22Rv1 (cell line): ENCODE measurements around the gene KRT84.

ENCODE experiments used
- H3K27ac ChIP-seq: fragments of 450-650 bp; 2 replicates; pipeline ENCODE4 v1.5.1; 2017
- CTCF ChIP-seq: fragments of 450-650 bp; IDR thresholded peaks from 2 replicates; pipeline ENCODE4 v1.5.1; 2017; ENCODE audit warnings: mild to moderate bottlenecking
- ZFX ChIP-seq: fragments of 450-650 bp; IDR thresholded peaks from 2 replicates; pipeline ENCODE4 v1.6.1; 2017; ENCODE audit warnings: antibody characterized with exemption, borderline replicate concordance

The KRT84 gene

DNA sequence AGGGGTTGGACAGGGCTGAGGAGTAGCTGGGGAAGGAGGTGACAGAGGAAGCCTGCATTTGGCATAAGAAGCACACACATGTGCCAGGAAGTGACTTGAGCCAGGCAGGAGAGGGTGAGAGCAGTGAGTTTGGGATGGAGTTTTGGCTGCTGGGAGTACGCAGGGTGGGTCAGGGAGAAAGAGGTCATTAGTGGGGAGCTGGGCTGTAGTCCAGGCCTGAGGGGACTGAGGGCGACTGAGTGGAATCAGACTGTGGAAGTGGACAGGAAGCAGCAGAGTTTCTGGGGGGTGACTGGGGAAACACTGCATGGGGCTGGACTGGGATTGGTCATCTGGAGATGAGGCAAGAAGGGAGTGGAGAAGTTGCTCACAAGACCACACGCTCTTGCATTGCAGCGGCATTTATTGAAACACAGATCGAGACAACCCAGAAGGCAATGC is 25.8 kb downstream of the KRT84 start:
- TF ChIP-seq ZFX (no peak), CTCF (no peak)
- no peak overlapping the region for H3K27ac ChIP-seq

DNA sequence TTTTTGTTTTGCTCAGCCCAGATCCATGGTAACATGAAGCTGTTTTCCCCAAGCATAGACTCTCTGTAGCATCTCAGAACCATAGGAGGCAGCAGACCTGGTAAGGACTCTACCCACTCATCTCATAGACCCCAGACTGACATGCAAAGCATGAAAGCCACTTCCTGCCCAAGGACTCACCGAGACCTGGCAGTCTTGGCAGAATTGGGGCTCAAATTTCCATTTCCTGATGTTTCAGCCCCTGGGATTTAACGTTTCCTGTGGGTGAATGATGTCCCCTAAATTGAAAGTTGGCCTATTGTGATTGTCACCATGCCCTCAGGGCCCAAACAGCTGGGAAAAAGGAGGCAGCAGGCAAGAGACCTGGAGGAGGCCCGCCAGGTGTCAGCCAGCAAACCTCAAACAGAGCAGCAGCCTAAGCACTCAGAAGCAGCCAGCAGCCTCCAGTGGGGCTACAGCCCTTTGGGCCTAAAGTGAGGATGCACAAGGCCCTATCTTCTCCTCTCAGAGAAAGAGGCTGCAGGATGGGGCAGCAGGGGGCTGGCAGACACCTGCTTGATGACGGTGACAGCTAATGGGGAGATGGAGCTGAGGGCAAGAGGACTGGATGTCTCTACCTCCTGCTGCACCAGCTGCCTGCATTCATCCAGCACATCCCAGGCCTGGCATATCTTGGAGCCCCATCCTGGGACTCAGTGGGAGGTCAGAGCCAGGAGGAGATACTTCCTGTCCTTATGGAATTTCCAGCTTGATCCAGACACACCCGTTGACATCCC is 26.7 kb downstream of the KRT84 start:
- no peak overlapping the region for H3K27ac ChIP-seq
- no peak for TF ChIP-seq ZFX

DNA sequence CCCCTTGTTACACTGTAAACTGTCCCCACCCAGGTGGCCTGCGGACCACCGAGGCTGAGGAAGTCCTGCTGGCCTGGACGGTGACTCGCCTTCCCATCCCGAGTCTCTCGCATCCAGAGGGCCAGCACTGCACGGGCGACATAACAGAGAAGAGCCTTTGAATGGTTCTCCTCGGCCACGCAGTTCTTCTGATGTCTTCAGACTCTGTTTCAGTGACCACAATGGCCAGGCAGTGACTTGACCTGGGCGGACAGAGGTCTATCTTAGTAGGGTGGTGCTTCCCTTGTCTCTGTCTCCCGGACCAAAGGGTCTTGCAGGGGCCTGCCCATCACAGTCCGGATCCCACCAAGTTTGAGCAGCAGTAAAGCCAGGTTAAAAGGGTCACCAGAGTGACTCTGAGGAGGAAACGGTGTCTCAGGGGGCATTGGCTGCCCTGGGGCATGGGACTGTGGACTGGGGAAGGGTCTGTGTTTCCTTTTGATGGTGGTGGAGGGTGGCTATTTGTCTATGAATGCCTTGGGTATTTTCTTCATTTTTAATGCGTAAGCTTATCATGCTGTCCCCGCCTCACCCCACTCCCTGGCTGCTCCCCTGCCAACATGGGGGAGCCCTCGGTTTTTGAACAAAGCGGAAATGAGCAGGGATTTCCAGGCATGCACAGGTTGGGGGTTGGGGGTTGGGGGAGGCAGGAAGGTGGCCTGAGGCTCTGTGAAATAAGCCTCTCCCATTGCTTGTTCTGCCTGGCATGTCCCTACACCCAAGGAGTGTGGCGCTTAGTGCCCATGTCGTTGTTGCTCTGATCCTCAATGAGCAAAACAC is 28.5 kb downstream of the KRT84 start:
- no peak for TF ChIP-seq ZFX
- TF ChIP-seq CTCF, result no peak
- H3K27ac ChIP-seq, result no peak overlapping the region

DNA sequence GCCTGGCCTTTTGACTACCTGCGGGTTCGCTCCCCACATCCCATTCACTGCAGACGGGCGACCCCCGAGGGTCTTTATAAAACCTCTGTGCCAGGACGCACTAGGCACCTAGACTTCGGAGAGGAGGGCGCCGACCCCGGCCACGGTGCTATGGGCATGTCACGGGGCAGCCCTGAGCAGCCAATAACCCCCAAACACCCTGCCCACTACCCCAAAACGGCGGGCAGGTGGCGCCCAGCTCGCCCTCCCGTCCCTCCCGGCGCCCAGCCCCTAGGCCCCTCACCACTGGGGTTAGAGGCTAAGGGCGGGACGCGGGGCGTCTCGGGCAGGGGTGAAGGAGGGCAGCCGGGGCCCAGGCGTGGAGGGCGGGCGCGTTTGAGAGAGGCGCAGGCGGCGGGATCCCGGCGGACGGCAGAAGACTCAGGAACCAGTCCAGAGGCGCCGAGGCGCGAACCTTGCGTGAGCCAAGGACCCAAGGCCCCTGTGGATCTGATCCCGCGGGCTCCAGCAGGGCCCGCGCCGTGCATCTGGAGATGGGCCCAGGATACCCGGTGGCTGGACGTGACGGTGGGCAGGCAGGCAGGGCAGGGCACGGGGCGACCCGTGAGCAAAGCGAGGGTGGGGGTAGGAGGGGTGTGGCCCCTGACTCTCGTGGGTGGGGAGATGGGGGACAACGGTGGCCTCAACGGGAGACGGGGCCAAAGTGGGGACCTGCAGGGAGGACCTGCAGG is 29.3 kb downstream of the KRT84 start:
- TF ChIP-seq ZFX (no peak), CTCF (no peak)
- H3K27ac ChIP-seq, result no peak overlapping the region

DNA sequence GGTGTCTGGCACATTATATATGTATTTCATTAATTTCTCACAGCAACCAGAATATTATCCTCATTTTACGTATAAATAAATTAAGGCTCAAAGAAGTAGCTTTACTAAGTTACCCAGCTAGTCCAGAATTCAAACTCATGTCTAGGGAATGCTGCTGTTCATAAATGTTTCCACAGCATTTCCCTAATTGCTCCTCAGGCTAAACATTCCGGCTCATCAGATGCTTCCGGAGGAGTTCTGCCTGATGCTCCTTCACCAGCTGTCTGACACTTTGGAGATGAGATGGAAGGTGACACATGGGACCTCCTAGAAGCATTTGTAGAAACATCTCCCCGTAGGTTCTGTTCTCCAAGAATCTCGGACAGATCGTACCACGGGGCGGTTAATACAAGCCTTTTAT is 30.3 kb downstream of the KRT84 start:
- TF ChIP-seq CTCF, result no peak
- no peak for TF ChIP-seq ZFX

GRCh38 chr12:52354200-52354599 is 31.3 kb downstream of the KRT84 start:
- H3K27ac ChIP-seq, result no peak overlapping the region
- TF ChIP-seq ZFX (no peak), CTCF (no peak)

More for the DNA sequence above, 30.3 kb downstream of the KRT84 start:
- H3K27ac ChIP-seq, result no peak overlapping the region

DNA sequence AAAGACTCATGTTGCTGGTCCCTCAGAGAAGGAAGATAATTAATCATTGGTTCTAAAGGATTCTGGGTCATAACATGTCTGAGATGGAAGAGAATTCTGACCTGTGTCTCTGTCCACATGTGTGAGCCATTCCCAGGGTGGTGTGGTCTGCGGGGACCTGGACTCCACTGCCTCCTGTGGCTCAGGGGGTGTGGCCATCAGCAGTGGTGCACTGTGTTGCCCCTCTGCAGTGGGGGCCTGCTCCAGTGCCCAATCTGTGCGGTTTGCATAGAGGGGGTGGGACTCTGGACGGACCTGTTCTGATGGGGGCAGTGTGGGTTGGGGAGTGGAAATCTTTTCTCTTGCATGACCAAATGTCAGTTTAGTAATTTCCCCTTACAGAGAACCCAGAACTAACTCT is 31.7 kb downstream of the KRT84 start:
- H3K27ac ChIP-seq, result no peak overlapping the region
- no peak for TF ChIP-seq CTCF
- no peak for TF ChIP-seq ZFX
